Epithelial cell of esophagus (primary cell): ENCODE data around the gene SHC2.

Experiments
- DNase-seq: peaks from one replicate; pipeline ENCODE4 v3.0.0; 2010; ENCODE audit warnings: low read depth
- H3K4me3 ChIP-seq: 2 replicates; pipeline ENCODE4 v1.5.1; 2011; ENCODE audit warnings: mild to moderate bottlenecking, low read length, control low read depth
- CTCF ChIP-seq: IDR thresholded peaks from 2 replicates; pipeline ENCODE4 v1.5.1; 2011; ENCODE audit warnings: low read depth, mild to moderate bottlenecking, low read length, control low read depth, inconsistent platforms; ENCODE audit not compliant: insufficient read depth; ENCODE audit errors: missing control alignments

The SHC2 gene

GRCh38 chr19:442085-442484, 18.7 kb downstream of the SHC2 start:
- TF ChIP-seq CTCF, result no peak
- DNase-seq, result no peak

GRCh38 chr19:441213-441836, 19.5 kb downstream of the SHC2 start:
- no peak overlapping the region for H3K4me3 ChIP-seq
- no peak for DNase-seq
- TF ChIP-seq CTCF, result no peak

More at GRCh38 chr19:442085-442484, 18.7 kb downstream of the SHC2 start:
- no peak overlapping the region for H3K4me3 ChIP-seq

GRCh38 chr19:440391-441212, 20.2 kb downstream of the SHC2 start:
- TF ChIP-seq CTCF, result no peak
- H3K4me3 ChIP-seq, result no peak overlapping the region
- no peak for DNase-seq

GRCh38 chr19:439167-439900, 21.5 kb downstream of the SHC2 start:
- no peak overlapping the region for H3K4me3 ChIP-seq
- DNase-seq, result no peak
- TF ChIP-seq CTCF, result no peak

GRCh38 chr19:438416-438958, 22.3 kb downstream of the SHC2 start:
- TF ChIP-seq CTCF, result no peak

GRCh38 chr19:437041-437440, 23.8 kb downstream of the SHC2 start:
- TF ChIP-seq CTCF, result no peak
- H3K4me3 ChIP-seq, result no peak overlapping the region
- DNase-seq, result no peak

More at GRCh38 chr19:438416-438958, 22.3 kb downstream of the SHC2 start:
- no peak overlapping the region for H3K4me3 ChIP-seq
- DNase-seq, result no peak
